ENCODE results near the gene ATP1B4.

DNA sequence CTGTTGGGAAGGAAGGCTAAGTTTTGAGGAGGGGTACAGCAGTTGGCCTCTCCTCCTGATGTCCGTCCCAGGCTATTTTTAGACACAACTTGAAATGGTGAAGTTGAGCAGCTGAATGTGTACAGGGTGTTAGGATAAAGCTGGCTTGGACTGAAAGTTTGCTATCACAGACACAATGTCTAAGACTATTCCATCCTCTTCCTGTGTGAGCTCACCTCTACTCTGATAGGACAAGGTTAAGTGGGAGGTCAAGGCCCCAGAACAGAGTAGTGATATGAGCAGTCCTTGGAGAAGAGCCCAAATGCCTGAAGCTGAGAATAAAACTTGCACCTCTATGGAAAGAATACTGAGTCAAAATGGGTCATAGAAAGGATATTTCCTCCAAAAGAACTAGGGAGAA lies 4.1 kb downstream of the ATP1B4 start:
- TF ChIP-seq EZH2 (IDR thresholded peaks at IDR 0.05; ENCODE audit: borderline replicate concordance, low read depth, low read length): no peak
- TF ChIP-seq, protein P1, sequence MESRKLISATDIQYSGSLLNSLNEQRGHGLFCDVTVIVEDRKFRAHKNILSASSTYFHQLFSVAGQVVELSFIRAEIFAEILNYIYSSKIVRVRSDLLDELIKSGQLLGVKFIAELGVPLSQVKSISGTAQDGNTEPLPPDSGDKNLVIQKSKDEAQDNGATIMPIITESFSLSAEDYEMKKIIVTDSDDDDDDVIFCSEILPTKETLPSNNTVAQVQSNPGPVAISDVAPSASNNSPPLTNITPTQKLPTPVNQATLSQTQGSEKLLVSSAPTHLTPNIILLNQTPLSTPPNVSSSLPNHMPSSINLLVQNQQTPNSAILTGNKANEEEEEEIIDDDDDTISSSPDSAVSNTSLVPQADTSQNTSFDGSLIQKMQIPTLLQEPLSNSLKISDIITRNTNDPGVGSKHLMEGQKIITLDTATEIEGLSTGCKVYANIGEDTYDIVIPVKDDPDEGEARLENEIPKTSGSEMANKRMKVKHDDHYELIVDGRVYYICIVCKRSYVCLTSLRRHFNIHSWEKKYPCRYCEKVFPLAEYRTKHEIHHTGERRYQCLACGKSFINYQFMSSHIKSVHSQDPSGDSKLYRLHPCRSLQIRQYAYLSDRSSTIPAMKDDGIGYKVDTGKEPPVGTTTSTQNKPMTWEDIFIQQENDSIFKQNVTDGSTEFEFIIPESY (CRISPR knock-in tag; IDR thresholded peaks at IDR 0.05): no peak
- TF ChIP-seq SP2 (IDR thresholded peaks at IDR 0.05; ENCODE audit: extremely low read depth, low read depth, low read length, poor library complexity, severe bottlenecking): no peak
- TF ChIP-seq, protein P2, sequence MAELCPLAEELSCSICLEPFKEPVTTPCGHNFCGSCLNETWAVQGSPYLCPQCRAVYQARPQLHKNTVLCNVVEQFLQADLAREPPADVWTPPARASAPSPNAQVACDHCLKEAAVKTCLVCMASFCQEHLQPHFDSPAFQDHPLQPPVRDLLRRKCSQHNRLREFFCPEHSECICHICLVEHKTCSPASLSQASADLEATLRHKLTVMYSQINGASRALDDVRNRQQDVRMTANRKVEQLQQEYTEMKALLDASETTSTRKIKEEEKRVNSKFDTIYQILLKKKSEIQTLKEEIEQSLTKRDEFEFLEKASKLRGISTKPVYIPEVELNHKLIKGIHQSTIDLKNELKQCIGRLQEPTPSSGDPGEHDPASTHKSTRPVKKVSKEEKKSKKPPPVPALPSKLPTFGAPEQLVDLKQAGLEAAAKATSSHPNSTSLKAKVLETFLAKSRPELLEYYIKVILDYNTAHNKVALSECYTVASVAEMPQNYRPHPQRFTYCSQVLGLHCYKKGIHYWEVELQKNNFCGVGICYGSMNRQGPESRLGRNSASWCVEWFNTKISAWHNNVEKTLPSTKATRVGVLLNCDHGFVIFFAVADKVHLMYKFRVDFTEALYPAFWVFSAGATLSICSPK (IDR thresholded peaks at IDR 0.05; ENCODE audit: borderline replicate concordance): no peak
- no peak for TF ChIP-seq CEBPB (tag; IDR thresholded peaks at IDR 0.05)
